Measurements from ENCODE around the gene LRRC56. TPM values are rescaled to one million over a fixed set of nuclear protein-coding genes. Genes with fewer than 3 reads are reported as not detected.
A peak's percentile ranks its signal among the peaks of the same experiment; 100 is the strongest.

The LRRC56 gene
- total RNA-seq, 1 experiment from 2014 or later = 3.4 TPM

DNA sequence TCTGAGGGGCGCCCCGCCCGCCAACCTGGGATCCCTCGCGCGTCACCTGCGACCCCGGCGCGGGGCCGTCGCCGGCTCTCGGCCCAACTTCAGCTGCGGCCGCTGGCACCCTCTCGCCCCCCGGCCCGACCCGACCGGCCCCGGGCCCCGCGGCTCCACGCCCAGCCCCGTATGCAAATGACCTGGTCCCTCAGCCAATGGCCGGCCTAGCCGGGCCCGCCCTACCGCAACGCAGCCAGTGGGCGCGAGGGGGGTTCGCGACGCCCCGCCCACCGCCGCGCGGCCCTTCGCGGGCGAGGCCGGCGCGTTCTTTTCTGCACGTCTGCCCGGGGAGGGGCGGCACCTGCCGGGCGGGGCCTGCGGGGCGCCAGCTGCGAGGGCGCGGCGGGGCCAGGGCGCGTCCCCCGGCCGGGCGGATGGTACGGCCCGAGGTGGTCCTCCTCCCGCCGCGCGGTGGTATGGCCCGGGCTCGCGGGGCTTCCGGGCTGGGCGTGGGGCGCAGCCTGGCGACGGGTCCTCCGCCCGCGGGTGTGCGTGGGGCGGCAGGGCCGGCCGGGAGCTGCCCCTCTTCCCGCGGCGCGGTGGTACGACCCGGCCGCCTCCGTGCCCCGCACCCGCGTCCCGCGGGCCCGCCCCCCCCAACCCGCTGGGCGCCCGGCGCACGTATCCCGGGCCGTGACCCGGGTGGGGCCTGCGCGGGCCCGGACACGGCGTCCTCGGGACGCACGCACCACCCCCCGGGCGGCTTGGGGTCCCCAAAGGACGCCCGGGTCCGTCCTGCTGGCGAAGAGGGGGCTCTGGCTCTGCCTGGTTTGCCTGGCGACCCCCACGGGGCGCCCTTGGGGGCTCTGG lies 31.2 kb downstream of the LRRC56 start (continued):
- TF ChIP-seq FOXJ3 (CRISPR knock-in tag; IDR thresholded peaks at IDR 0.05; ENCODE audit: borderline replicate concordance) = no peak
- TF ChIP-seq, protein P1, sequence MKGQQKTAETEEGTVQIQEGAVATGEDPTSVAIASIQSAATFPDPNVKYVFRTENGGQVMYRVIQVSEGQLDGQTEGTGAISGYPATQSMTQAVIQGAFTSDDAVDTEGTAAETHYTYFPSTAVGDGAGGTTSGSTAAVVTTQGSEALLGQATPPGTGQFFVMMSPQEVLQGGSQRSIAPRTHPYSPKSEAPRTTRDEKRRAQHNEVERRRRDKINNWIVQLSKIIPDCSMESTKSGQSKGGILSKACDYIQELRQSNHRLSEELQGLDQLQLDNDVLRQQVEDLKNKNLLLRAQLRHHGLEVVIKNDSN (CRISPR knock-in tag; IDR thresholded peaks at IDR 0.05) = no peak
- no peak for TF ChIP-seq MXD4 (CRISPR knock-in tag; IDR thresholded peaks at IDR 0.05; ENCODE audit: borderline replicate concordance)
- TF ChIP-seq, protein P2, sequence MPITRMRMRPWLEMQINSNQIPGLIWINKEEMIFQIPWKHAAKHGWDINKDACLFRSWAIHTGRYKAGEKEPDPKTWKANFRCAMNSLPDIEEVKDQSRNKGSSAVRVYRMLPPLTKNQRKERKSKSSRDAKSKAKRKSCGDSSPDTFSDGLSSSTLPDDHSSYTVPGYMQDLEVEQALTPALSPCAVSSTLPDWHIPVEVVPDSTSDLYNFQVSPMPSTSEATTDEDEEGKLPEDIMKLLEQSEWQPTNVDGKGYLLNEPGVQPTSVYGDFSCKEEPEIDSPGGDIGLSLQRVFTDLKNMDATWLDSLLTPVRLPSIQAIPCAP (CRISPR knock-in tag; IDR thresholded peaks at IDR 0.05) = no peak
- peak; percentile 98 for TF ChIP-seq ZNF423 (CRISPR knock-in tag; IDR thresholded peaks at IDR 0.05)
- no peak for TF ChIP-seq OVOL2 (CRISPR knock-in tag; IDR thresholded peaks at IDR 0.05; ENCODE audit: borderline replicate concordance)
- TF ChIP-seq EMX1 (CRISPR knock-in tag; IDR thresholded peaks at IDR 0.05) = no peak
- TF ChIP-seq JAZF1 (CRISPR knock-in tag; IDR thresholded peaks at IDR 0.05) = no peak
- TF ChIP-seq ELF4 (CRISPR knock-in tag; IDR thresholded peaks at IDR 0.05; ENCODE audit: low read depth) = no peak
- TF ChIP-seq, protein P3, sequence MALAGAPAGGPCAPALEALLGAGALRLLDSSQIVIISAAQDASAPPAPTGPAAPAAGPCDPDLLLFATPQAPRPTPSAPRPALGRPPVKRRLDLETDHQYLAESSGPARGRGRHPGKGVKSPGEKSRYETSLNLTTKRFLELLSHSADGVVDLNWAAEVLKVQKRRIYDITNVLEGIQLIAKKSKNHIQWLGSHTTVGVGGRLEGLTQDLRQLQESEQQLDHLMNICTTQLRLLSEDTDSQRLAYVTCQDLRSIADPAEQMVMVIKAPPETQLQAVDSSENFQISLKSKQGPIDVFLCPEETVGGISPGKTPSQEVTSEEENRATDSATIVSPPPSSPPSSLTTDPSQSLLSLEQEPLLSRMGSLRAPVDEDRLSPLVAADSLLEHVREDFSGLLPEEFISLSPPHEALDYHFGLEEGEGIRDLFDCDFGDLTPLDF (CRISPR knock-in tag; IDR thresholded peaks at IDR 0.05) = no peak
- no peak for TF ChIP-seq ZNF138 (CRISPR knock-in tag; conservative IDR thresholded peaks at IDR 0.05)
- TF ChIP-seq SMAD3 (CRISPR knock-in tag; IDR thresholded peaks at IDR 0.05; ENCODE audit: borderline replicate concordance) = no peak
- peak; percentile 87 for TF ChIP-seq NFYB (CRISPR knock-in tag; conservative IDR thresholded peaks at IDR 0.05; ENCODE audit: low read depth)
- TF ChIP-seq, protein P4, sequence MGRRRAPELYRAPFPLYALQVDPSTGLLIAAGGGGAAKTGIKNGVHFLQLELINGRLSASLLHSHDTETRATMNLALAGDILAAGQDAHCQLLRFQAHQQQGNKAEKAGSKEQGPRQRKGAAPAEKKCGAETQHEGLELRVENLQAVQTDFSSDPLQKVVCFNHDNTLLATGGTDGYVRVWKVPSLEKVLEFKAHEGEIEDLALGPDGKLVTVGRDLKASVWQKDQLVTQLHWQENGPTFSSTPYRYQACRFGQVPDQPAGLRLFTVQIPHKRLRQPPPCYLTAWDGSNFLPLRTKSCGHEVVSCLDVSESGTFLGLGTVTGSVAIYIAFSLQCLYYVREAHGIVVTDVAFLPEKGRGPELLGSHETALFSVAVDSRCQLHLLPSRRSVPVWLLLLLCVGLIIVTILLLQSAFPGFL (CRISPR knock-in tag; IDR thresholded peaks at IDR 0.05; ENCODE audit: borderline replicate concordance) = no peak
- no peak for TF ChIP-seq TCF7 (CRISPR knock-in tag; IDR thresholded peaks at IDR 0.05; ENCODE audit: low read depth)
- no peak for TF ChIP-seq SMAD4 (CRISPR knock-in tag; IDR thresholded peaks at IDR 0.05)
- TF ChIP-seq ZNF416 (CRISPR knock-in tag; IDR thresholded peaks at IDR 0.05) = no peak
- no peak for TF ChIP-seq JUN (CRISPR knock-in tag; IDR thresholded peaks at IDR 0.05)
- no peak for TF ChIP-seq NR2C2 (CRISPR knock-in tag; IDR thresholded peaks at IDR 0.05)
- no peak for TF ChIP-seq ZBTB21 (CRISPR knock-in tag; IDR thresholded peaks at IDR 0.05; ENCODE audit: borderline replicate concordance)

DNA sequence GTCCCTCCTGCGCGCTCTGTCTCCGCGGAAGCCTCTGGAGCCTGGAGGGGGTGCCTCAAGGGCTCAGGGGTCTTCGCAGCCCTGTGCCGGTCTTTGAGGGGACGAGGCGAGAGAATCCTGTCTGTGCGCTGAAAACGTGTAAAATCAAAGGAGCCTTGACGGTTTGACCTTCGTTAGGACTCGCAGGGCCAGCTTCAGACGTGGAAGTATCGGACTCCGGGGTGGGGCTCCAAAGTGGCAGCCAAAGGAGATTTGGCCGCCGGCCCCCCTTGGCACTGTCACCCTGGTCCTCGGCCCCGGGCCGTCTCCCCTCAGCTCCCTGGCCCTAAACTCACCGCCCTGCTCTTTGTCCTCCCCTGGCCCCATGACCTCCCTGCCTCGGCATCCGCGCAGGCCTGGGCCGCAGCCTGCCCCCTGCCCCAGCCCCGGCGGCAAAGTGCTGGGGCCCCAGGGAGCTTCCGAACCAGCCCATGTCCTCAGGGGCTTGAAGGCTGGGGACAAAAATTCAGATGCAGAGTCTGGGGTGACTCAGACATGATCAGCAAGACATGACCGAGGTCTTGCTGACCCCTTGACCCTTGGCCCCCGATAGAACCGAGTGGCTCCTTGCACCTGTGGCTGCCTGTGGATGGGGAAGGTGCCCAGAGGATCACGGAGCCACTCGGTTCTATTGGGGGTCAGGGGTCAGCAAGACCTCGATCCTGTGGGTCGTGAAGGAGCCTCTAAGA lies 32.0 kb downstream of the LRRC56 start:
- ChIA-PET POLR2A (interaction anchor here (1.0 kb wide), 1 partner anchor 9 kb away, joined by 3 read pairs; no protein-coding TSS in a partner anchor), CTCF (interaction anchor here (0.6 to 5.8 kb wide), 5 partner anchors 10 to 113 kb away, joined by 3 to 32 read pairs (median 5); partner anchors contain the start of gene LMNTD2)
- no peak for TF ChIP-seq ZNF121 (CRISPR knock-in tag; IDR thresholded peaks at IDR 0.05)
- TF ChIP-seq GABPB1 (CRISPR knock-in tag; IDR thresholded peaks at IDR 0.05) = 0 out of 2 replicates have a peak, but pooled peaks have one; percentile 29
- no peak for DNase-seq (ENCODE audit: low spot score)
- ATAC-seq = no peak
- peaks cover 16% of the 10 kb centered on the region for H3K27me3 Mint-ChIP-seq (ENCODE audit: low read depth)
- H3K36me3 Mint-ChIP-seq = no peaks in the 10 kb centered on the region
- H3K4me1 Mint-ChIP-seq = peaks cover 35% of the 10 kb centered on the region
- no peak overlapping the region for H3K27ac Mint-ChIP-seq
- H3K4me3 Mint-ChIP-seq = peak overlapping the region; percentile 66
- H3K9me3 Mint-ChIP-seq = no peaks in the 10 kb centered on the region
